Muscle layer of duodenum (tissue), 2 donors: ENCODE data around the gene EEPD1.

Experiments
- H3K27ac ChIP-seq: one replicate; pipeline ENCODE4 v1.7.0; 2013; ENCODE audit warnings: mild to moderate bottlenecking, low read length
- H3K27me3 ChIP-seq: one replicate; pipeline ENCODE4 v1.7.0; 2013; ENCODE audit warnings: low read depth, mild to moderate bottlenecking, control low read depth, low read length
- H3K36me3 ChIP-seq, 2 donors: one replicate each; pipeline ENCODE4 v1.7.0; 2013; ENCODE audit warnings: low read length in 2 of 2, control low read depth in 1 of 2, mild to moderate bottlenecking in 1 of 2; ENCODE audit not compliant: insufficient read depth in 2 of 2, control insufficient read depth in 1 of 2
- H3K4me1 ChIP-seq, 2 donors: one replicate each; pipeline ENCODE4 v1.7.0; 2013; ENCODE audit warnings: low read length in 2 of 2, mild to moderate bottlenecking in 2 of 2, control low read depth in 1 of 2, moderate library complexity in 1 of 2; ENCODE audit not compliant: insufficient read depth in 2 of 2, control insufficient read depth in 1 of 2
- H3K4me3 ChIP-seq, 2 donors: one replicate each; pipeline ENCODE4 v1.7.0; 2013; ENCODE audit warnings: low read length in 2 of 2, low read depth in 1 of 2, mild to moderate bottlenecking in 1 of 2
- H3K9me3 ChIP-seq, 2 donors: one replicate each; pipeline ENCODE4 v1.7.0; 2013; ENCODE audit warnings: low read length in 2 of 2, control low read depth in 1 of 2, mild to moderate bottlenecking in 1 of 2; ENCODE audit not compliant: control insufficient read depth in 1 of 2
- donor health status: healthy.

Gene EEPD1

GRCh38 chr7:36264913-36265516 lies 112.0 kb downstream of the EEPD1 start:
- H3K36me3 ChIP-seq: no peaks in the 10 kb centered on the region
- H3K27me3 ChIP-seq: no peaks in the 10 kb centered on the region
- peak overlapping the region; percentile 48 for H3K27ac ChIP-seq
- H3K4me3 ChIP-seq: peak overlapping the region in 1 of 2 donors; percentile 7
- H3K9me3 ChIP-seq: no peaks in the 10 kb centered on the region
- H3K4me1 ChIP-seq: peaks cover 35 to 46% of the 10 kb centered on the region in 2 donors

DNA sequence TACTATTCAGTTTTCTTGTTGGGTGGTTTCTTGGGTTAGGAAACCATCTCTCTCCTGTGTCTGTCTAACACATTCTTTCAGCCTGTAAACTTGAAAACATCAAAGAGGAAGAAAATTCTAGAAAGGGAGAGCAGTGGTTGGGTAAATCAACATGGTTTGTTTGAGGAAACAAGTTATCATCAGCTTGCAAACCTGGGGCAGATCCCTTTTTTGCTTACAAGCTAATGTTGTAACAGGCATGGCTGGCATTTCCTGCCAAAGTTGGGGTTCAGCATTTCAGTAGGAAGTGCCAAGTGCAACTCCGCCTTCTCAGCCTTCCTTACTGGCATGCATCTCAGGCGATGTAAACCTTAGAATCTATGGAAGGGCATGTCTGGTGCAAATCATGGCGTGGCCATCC lies 112.6 kb downstream of the EEPD1 start:
- Histone ChIP-seq H3K4me3 (no peak overlapping the region), H3K4me1 (peaks cover 35 to 46% of the 10 kb centered on the region in 2 donors), H3K9me3 (no peaks in the 10 kb centered on the region), H3K36me3 (no peaks in the 10 kb centered on the region), H3K27me3 (no peaks in the 10 kb centered on the region), H3K27ac (peak overlapping the region; percentile 48)

- H3K36me3 ChIP-seq: no peaks in the 10 kb centered on the region
- H3K27ac ChIP-seq: no peak overlapping the region
- no peak overlapping the region for H3K4me3 ChIP-seq
- no peaks in the 10 kb centered on the region for H3K9me3 ChIP-seq
- peaks cover 35 to 45% of the 10 kb centered on the region in 2 donors for H3K4me1 ChIP-seq
- no peaks in the 10 kb centered on the region for H3K27me3 ChIP-seq
Measured at GRCh38 chr7:36266190-36266589, 113.1 kb downstream of the EEPD1 start.

- H3K4me3 ChIP-seq: no peak overlapping the region
- peaks cover 30 to 41% of the 10 kb centered on the region in 2 donors for H3K4me1 ChIP-seq
- no peak overlapping the region for H3K27ac ChIP-seq
- H3K36me3 ChIP-seq: no peaks in the 10 kb centered on the region
- H3K9me3 ChIP-seq: no peaks in the 10 kb centered on the region
- no peaks in the 10 kb centered on the region for H3K27me3 ChIP-seq
Measured at GRCh38 chr7:36266683-36267082, 113.6 kb downstream of the EEPD1 start.

DNA sequence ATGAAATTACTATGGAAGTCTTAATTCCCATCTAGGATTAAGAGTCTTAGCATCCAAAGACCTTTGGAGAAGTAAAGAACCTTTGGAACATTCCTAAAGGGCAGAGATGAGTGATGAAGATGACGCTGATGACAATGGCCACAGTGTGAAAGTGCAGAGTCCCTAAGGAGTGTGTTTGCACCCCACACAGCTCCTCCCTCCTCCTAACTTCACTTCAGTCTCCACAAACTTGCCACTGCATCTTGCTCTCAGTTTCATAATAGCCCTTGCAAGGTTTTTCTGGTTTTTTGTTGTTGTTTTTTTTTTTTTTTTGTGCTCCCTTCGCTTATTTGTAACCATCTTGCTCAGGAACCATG lies 119.1 kb downstream of the EEPD1 start:
- no peaks in the 10 kb centered on the region for H3K27me3 ChIP-seq
- no peaks in the 10 kb centered on the region for H3K36me3 ChIP-seq
- H3K4me1 ChIP-seq: peaks cover 2 to 10% of the 10 kb centered on the region in 2 donors
- H3K4me3 ChIP-seq: no peak overlapping the region
- no peak overlapping the region for H3K27ac ChIP-seq
- no peaks in the 10 kb centered on the region for H3K9me3 ChIP-seq

GRCh38 chr7:36272567-36273269 lies 119.7 kb downstream of the EEPD1 start:
- Histone ChIP-seq H3K36me3 (no peaks in the 10 kb centered on the region), H3K27me3 (no peaks in the 10 kb centered on the region), H3K27ac (no peak overlapping the region), H3K4me3 (no peak overlapping the region), H3K4me1 (peaks cover 7 to 10% of the 10 kb centered on the region in 2 donors), H3K9me3 (no peaks in the 10 kb centered on the region)

DNA sequence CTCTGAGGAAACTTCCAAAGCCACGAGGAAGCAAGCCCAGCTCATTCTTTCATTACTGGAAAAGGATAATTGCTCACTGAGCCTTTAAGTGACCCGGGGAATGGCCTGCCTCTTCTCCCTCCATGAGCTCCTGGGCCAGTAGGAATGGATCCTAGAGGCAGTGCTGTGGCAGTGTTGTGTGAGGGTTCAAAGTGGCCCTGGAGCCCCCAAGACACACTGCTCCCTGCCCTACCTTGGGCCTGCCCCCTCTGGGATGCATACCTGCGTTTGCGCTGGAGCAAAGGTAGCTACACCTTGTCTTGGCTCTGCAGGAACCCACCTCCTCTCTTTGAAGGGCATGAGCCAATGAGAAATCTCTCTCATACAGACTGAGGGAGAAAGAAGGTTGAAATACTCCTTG lies 120.8 kb downstream of the EEPD1 start:
- Histone ChIP-seq H3K36me3 (no peaks in the 10 kb centered on the region), H3K27ac (no peak overlapping the region), H3K27me3 (no peaks in the 10 kb centered on the region), H3K9me3 (no peaks in the 10 kb centered on the region), H3K4me1 (peaks cover 7 to 14% of the 10 kb centered on the region in 2 donors), H3K4me3 (no peak overlapping the region)

GRCh38 chr7:36275735-36276284 lies 122.8 kb downstream of the EEPD1 start:
- no peak overlapping the region for H3K27ac ChIP-seq
- peaks cover 18 to 33% of the 10 kb centered on the region in 2 donors for H3K4me1 ChIP-seq
- no peaks in the 10 kb centered on the region for H3K36me3 ChIP-seq
- H3K4me3 ChIP-seq: no peak overlapping the region
- H3K27me3 ChIP-seq: no peaks in the 10 kb centered on the region
- no peaks in the 10 kb centered on the region for H3K9me3 ChIP-seq

DNA sequence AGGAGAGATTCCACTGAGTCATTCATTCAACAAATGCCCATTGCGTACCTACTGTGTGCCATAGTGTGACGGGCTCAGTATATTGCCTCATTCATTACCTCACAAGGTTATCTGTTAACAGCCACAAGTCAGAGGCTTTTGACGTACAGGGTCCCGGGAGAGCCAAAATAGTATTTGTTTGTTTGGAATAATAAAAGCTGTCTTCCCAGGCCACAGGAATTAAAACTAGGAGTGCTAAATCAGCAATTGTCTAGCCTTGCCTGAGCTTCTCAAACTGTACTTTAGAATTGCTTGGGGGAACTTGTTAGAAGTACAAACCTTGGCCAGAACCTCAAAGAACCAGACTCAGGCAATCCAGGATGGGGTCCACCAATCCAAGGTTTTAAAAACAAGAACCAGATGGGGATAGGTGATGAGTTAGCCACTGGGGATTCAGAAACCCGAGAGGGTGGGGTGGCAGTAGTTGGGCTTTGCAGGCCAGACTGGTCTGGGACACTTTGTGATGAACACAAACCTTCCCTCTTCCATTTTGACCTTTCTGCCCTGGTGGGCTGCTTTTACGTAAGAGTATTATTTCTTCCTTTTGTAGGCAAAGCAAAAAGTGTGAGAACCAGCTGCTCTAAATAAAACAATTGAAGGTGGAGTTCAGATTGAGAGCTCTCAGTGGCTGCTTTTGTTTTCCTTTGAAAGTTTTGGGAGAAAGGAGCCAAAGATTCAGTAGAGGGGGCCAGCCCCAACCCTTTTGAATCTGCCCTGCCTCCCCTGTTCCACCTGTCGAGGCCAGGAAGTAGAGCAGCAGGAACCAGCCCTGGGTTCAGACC lies 123.6 kb downstream of the EEPD1 start:
- Histone ChIP-seq H3K36me3 (no peaks in the 10 kb centered on the region), H3K9me3 (no peaks in the 10 kb centered on the region), H3K27ac (no peak overlapping the region), H3K4me1 (peaks cover 24 to 41% of the 10 kb centered on the region in 2 donors), H3K4me3 (no peak overlapping the region), H3K27me3 (no peaks in the 10 kb centered on the region)

DNA sequence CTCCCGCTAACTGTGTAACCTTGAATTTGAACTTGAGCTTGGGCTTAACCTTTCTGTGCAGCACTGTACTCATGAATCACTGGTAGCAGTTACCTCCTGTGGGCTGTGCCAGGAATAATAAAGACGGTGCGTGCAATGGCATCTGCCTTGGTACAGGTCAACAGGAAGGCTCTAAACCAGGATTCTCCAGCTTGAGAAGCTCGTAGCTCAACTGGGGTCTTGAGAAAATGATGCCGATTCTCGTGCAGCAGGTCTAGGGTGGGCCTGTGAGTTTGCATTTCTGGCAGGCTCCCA lies 124.1 kb downstream of the EEPD1 start:
- H3K27ac ChIP-seq: no peak overlapping the region

GRCh38 chr7:36278069-36278619 lies 125.1 kb downstream of the EEPD1 start:
- no peaks in the 10 kb centered on the region for H3K9me3 ChIP-seq
- peaks cover 24 to 42% of the 10 kb centered on the region in 2 donors for H3K4me1 ChIP-seq
- H3K27ac ChIP-seq: no peak overlapping the region
- no peaks in the 10 kb centered on the region for H3K36me3 ChIP-seq
- H3K27me3 ChIP-seq: no peaks in the 10 kb centered on the region
- H3K4me3 ChIP-seq: no peak overlapping the region

More for the DNA sequence above, 124.1 kb downstream of the EEPD1 start:
- peaks cover 24 to 47% of the 10 kb centered on the region in 2 donors for H3K4me1 ChIP-seq
- H3K36me3 ChIP-seq: no peaks in the 10 kb centered on the region
- H3K9me3 ChIP-seq: no peaks in the 10 kb centered on the region
- no peak overlapping the region for H3K4me3 ChIP-seq
- H3K27me3 ChIP-seq: no peaks in the 10 kb centered on the region
